GM12878 (cell line): ENCODE measurements around the gene GHRH. TPM values are rescaled to one million over a fixed set of nuclear protein-coding genes. Genes with fewer than 3 reads are reported as not detected.

Experiments used
- ATAC-seq: fragments of 200-7000 bp; cut with Tn5 transposase; 3 replicates; pipeline ENCODE4 v1.9.1; 2020; ENCODE audit warnings: mild to moderate bottlenecking, moderate library complexity
- BruUV-seq: library from RNA; stranded (reverse); fragments of 400-500 nt; replicated peaks from 2 replicates; lab custom pipeline; 2021; lab: Mats Ljungman, UMichigan
- CTCF ChIA-PET: fragments of 300-600 bp; sonication (Branson Sonifier 250); formaldehyde crosslinking; extraction: SDS; loops from one replicate; lab custom pipeline; 2021; ENCODE audit warnings: inconsistent platforms; lab: Yijun Ruan, JAX
- POLR2A ChIA-PET: fragments of 350-600 bp; formaldehyde crosslinking; extraction: SDS; loops from one replicate; lab custom pipeline; 2021; ENCODE audit warnings: inconsistent platforms; lab: Charles Lee
- RAD21 ChIA-PET: fragments of 300-600 bp; sonication (Branson Sonifier 250); formaldehyde crosslinking; loops from one replicate; lab custom pipeline; 2023; ENCODE audit warnings: antibody characterized with exemption; ENCODE audit not compliant: unreplicated experiment; lab: Charles Lee
- SMC1A ChIA-PET: fragments of 300-600 bp; sonication (Branson Sonifier 250); formaldehyde crosslinking; loops from one replicate; lab custom pipeline; 2023; ENCODE audit not compliant: unreplicated experiment, uncharacterized antibody; lab: Charles Lee
- DNase-seq: peaks from one replicate; pipeline ENCODE4 v3.0.0-alpha.2; 2011; ENCODE audit warnings: low read depth, low spot score
- FAIRE-seq: peaks from 3 replicates; lab custom pipeline; 2011; peaks lifted over from hg19 to GRCh38; lab: Jason Lieb, UNC
- H2AFZ ChIP-seq: 2 replicates; pipeline ENCODE4 v1.6.0; 2011; ENCODE audit warnings: low read depth, low read length, control low read depth; ENCODE audit not compliant: control insufficient read depth
- H3K27ac ChIP-seq: 2 replicates; pipeline ENCODE4 v1.5.1; 2011; ENCODE audit warnings: control low read depth; ENCODE audit not compliant: control insufficient read depth, insufficient read depth
- H3K27me3 ChIP-seq, 2 experiments: replicated peaks in 1 of 2; 2 replicates each; pipeline versions ENCODE4 v1.6.0 to v1.6.1; 2011; ENCODE audit warnings: low read length in 1 of 2; ENCODE audit not compliant: control insufficient read depth in 2 of 2, insufficient read depth in 2 of 2
- H3K36me3 ChIP-seq, 2 experiments: 2 replicates each; pipeline ENCODE4 v1.5.1; 2011; ENCODE audit warnings: low read length in 1 of 2; ENCODE audit not compliant: control insufficient read depth in 2 of 2, insufficient read depth in 2 of 2
- H3K4me1 ChIP-seq: 2 replicates; pipeline ENCODE4 v1.6.1; 2011; ENCODE audit warnings: mild to moderate bottlenecking, low read length, moderate library complexity, mixed read lengths; ENCODE audit not compliant: control insufficient read depth, insufficient read depth
- H3K4me2 ChIP-seq: 2 replicates; pipeline ENCODE4 v1.6.0; 2011; ENCODE audit warnings: control low read depth; ENCODE audit not compliant: control insufficient read depth, insufficient read depth
- H3K4me3 ChIP-seq: fragments of 200-600 bp; sonication (generic); 2 replicates; pipeline ENCODE4 v1.5.1; 2016
- H3K79me2 ChIP-seq: 2 replicates; pipeline ENCODE4 v1.6.0; 2011; ENCODE audit warnings: low read length; ENCODE audit not compliant: control insufficient read depth, insufficient read depth
- H3K9ac ChIP-seq: 2 replicates; pipeline ENCODE4 v1.8.0; 2011; ENCODE audit warnings: low read length, control low read depth, mixed read lengths; ENCODE audit not compliant: control insufficient read depth, insufficient read depth
- H3K9me3 ChIP-seq: replicated peaks from 3 replicates; pipeline ENCODE4 v1.5.1; 2011; ENCODE audit warnings: mild to moderate bottlenecking, low read length; ENCODE audit not compliant: control insufficient read depth, insufficient read depth
- H4K20me1 ChIP-seq: 2 replicates; pipeline ENCODE4 v1.6.0; 2011; ENCODE audit not compliant: control insufficient read depth, insufficient read depth
- BHLHE40 ChIP-seq, 2 experiments: fragments of 450-650 bp in 1 of 2; IDR thresholded peaks; 2 replicates each; pipeline ENCODE4 v1.6.1; 2011 to 2017; ENCODE audit warnings: low read depth in 2 of 2, borderline replicate concordance in 1 of 2, improper control_type of control experiment in 1 of 2, low read length in 1 of 2, mild to moderate bottlenecking in 1 of 2
- HDGF ChIP-seq: fragments of 450-650 bp; IDR thresholded peaks from 2 replicates; pipeline ENCODE4 v1.6.1; 2016; ENCODE audit warnings: antibody characterized with exemption
- MTA3 ChIP-seq: IDR thresholded peaks from 2 replicates; pipeline ENCODE4 v1.6.1; 2012; ENCODE audit warnings: low read length, inconsistent platforms, borderline replicate concordance
- NFYB ChIP-seq: IDR thresholded peaks from 2 replicates; pipeline ENCODE4 v1.6.1; 2011; ENCODE audit warnings: low read depth, mild to moderate bottlenecking, low read length, improper control_type of control experiment, moderate library complexity; ENCODE audit not compliant: insufficient read depth
- POLR2AphosphoS5 ChIP-seq: IDR thresholded peaks from 2 replicates; pipeline ENCODE4 v1.6.1; 2011; ENCODE audit warnings: mild to moderate bottlenecking, low read length, inconsistent platforms
- RB1 ChIP-seq: fragments of 450-650 bp; formaldehyde crosslinking; IDR thresholded peaks from 2 replicates; pipeline ENCODE4 v1.6.1; 2017; ENCODE audit warnings: mild to moderate bottlenecking, borderline replicate concordance
- TCF3 ChIP-seq: IDR thresholded peaks from 2 replicates; pipeline ENCODE4 v1.6.1; 2012; ENCODE audit warnings: low read depth, mild to moderate bottlenecking, low read length, borderline replicate concordance; ENCODE audit not compliant: insufficient read depth
- USF1 ChIP-seq: IDR thresholded peaks from 2 replicates; pipeline ENCODE4 v1.6.1; 2011; ENCODE audit warnings: borderline replicate concordance, low read depth, mild to moderate bottlenecking, moderate library complexity, mixed read lengths, low read length; ENCODE audit not compliant: insufficient read depth; ENCODE audit errors: extremely low read length
- ZNF592 ChIP-seq: fragments of 450-650 bp; IDR thresholded peaks from 2 replicates; pipeline ENCODE4 v1.6.1; 2017; ENCODE audit warnings: mild to moderate bottlenecking, moderate library complexity
- ZZZ3 ChIP-seq: IDR thresholded peaks from 2 replicates; pipeline ENCODE4 v1.6.1; 2011; ENCODE audit warnings: low read depth; ENCODE audit not compliant: control insufficient read depth, insufficient read length
- WGBS: methylation state at CpG from one replicate; pipeline ENCODE4 v1.1.6; 2016; ENCODE audit warnings: low lambda C conversion rate; ENCODE audit not compliant: insufficient replicate concordance, insufficient coverage; ENCODE audit errors: missing lambda C conversion rate; 5-methylcytosine and 5-hydroxymethylcytosine counted together
- in situ Hi-C: fragments of 300-500 bp; cut with MboI; formaldehyde crosslinking; loops from 9 replicates; pipeline ENCODE4 v1.14.3; 2018; ENCODE audit warnings: mixed read lengths
- intact Hi-C: fragments of 100-400 bp; cut with micrococcal nuclease; formaldehyde crosslinking; loops from one replicate; pipeline ENCODE4 v1.14.2; 2022; ENCODE audit not compliant: unreplicated experiment
- polyA plus RNA-seq, 11 experiments: library from polyadenylated mRNA; depleted of rRNA in 4 of 11; unstranded in 6 of 11; stranded (reverse) in 5 of 11; fragments of >200 nt; fragmentation: Nextera tagmentation in 4 of 11; fragmentation: Illumina TruSeq in 1 of 11; extraction: Ambion mirVana in 4 of 11; extraction: Trizol in 1 of 11; gene quantifications; 1 replicate in 1 of 11; 2 replicates in 10 of 11; pipeline versions ENCODE4 v1.2.1 to v1.2.3, GENCODE V29; 2011 to 2016; ENCODE audit warnings: inconsistent platforms in 2 of 11, missing spikeins in 2 of 11, low read depth in 1 of 11
- total RNA-seq, 4 experiments: library from RNA; depleted of rRNA in 3 of 4; stranded (reverse); fragments of >200 nt in 3 of 4; fragmentation: Illumina TruSeq in 1 of 4; extraction: Trizol in 1 of 4; gene quantifications; 2 replicates each; pipeline versions ENCODE4 v1.2.1 to v1.2.3, GENCODE V29; 2013 to 2021
- TF ChIP-seq, protein P1 (sequence below): fragments of 450-650 bp; IDR thresholded peaks from 2 replicates; pipeline ENCODE4 v1.6.1; 2017; ENCODE audit warnings: low read depth, mild to moderate bottlenecking, moderate library complexity
- TF ChIP-seq, protein P2 (sequence below): fragments of 150-350 bp; IDR thresholded peaks from 2 replicates; pipeline ENCODE4 v1.6.1; 2016; ENCODE audit warnings: low read depth, low read length

Gene GHRH
- total and polyA plus RNA-seq, 10 of the 15 experiments (the other 5 are each of a cell fraction or from before 2014, with no cell fraction given) = not detected

GRCh38 chr20:37238426-37238825 lies 23.2 kb downstream of the GHRH start (continued):
- TF ChIP-seq USF1 = no peak
- TF ChIP-seq RB1 = no peak
- TF ChIP-seq HDGF = no peak

GRCh38 chr20:37237656-37238055 lies 24.0 kb downstream of the GHRH start:
- TF ChIP-seq, protein P1, sequence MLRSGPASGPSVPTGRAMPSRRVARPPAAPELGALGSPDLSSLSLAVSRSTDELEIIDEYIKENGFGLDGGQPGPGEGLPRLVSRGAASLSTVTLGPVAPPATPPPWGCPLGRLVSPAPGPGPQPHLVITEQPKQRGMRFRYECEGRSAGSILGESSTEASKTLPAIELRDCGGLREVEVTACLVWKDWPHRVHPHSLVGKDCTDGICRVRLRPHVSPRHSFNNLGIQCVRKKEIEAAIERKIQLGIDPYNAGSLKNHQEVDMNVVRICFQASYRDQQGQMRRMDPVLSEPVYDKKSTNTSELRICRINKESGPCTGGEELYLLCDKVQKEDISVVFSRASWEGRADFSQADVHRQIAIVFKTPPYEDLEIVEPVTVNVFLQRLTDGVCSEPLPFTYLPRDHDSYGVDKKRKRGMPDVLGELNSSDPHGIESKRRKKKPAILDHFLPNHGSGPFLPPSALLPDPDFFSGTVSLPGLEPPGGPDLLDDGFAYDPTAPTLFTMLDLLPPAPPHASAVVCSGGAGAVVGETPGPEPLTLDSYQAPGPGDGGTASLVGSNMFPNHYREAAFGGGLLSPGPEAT = no peak
- TF ChIP-seq ZZZ3 (no peak), POLR2AphosphoS5 (no peak), BHLHE40 (IDR thresholded peaks at IDR 0.05; ENCODE audit: borderline replicate concordance in 1 of 2, low read depth in 2 of 2, low read length in 1 of 2) (no peak), TCF3 (no peak), ZNF592 (no peak), NFYB (no peak), MTA3 (no peak)
- TF ChIP-seq, protein P2, sequence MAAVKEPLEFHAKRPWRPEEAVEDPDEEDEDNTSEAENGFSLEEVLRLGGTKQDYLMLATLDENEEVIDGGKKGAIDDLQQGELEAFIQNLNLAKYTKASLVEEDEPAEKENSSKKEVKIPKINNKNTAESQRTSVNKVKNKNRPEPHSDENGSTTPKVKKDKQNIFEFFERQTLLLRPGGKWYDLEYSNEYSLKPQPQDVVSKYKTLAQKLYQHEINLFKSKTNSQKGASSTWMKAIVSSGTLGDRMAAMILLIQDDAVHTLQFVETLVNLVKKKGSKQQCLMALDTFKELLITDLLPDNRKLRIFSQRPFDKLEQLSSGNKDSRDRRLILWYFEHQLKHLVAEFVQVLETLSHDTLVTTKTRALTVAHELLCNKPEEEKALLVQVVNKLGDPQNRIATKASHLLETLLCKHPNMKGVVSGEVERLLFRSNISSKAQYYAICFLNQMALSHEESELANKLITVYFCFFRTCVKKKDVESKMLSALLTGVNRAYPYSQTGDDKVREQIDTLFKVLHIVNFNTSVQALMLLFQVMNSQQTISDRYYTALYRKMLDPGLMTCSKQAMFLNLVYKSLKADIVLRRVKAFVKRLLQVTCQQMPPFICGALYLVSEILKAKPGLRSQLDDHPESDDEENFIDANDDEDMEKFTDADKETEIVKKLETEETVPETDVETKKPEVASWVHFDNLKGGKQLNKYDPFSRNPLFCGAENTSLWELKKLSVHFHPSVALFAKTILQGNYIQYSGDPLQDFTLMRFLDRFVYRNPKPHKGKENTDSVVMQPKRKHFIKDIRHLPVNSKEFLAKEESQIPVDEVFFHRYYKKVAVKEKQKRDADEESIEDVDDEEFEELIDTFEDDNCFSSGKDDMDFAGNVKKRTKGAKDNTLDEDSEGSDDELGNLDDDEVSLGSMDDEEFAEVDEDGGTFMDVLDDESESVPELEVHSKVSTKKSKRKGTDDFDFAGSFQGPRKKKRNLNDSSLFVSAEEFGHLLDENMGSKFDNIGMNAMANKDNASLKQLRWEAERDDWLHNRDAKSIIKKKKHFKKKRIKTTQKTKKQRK = no peak
- no peaks in the 10 kb centered on the region for H3K4me1 ChIP-seq
- CTCF ChIA-PET = no interaction called here
- intact Hi-C loops = no loop called here
- POLR2A ChIA-PET = no interaction called here
- no peaks in the 10 kb centered on the region for H3K9me3 ChIP-seq
- in situ Hi-C loops = no loop called here
- 86% methylated on average over 5 of the region's 5 CpGs for WGBS
- no peak overlapping the region for H3K4me3 ChIP-seq
- H3K79me2 ChIP-seq = no peaks in the 10 kb centered on the region
- ATAC-seq (no peak), FAIRE-seq (no peak), DNase-seq (no peak)
- BruUV-seq = no TSS peak
- no peak overlapping the region for H3K27ac ChIP-seq
- no peak overlapping the region for H2AFZ ChIP-seq
- peaks cover 43 to 58% of the 10 kb centered on the region in 2 experiments for H3K36me3 ChIP-seq
- RAD21 ChIA-PET = no interaction called here
- no peaks in the 10 kb centered on the region for H3K27me3 ChIP-seq
- no peaks in the 10 kb centered on the region for H4K20me1 ChIP-seq
- SMC1A ChIA-PET = no interaction called here
- no peak overlapping the region for H3K9ac ChIP-seq
- no peak overlapping the region for H3K4me2 ChIP-seq
